Measurements from ENCODE around the gene CD84.
"Not testable (repeated sequence)": the region's sequence is repeated elsewhere in the genome, so short reads cannot be mapped to it uniquely, and the experiment has no call there.

CD84 gene

GRCh38 chr1:160608514-160608913 lies 29.2 kb upstream of the CD84 start:
- no peak for DNase-seq

- DNase-seq = no peak
Observed at GRCh38 chr1:160608057-160608456, 28.8 kb upstream of the CD84 start.

- DNase-seq = no peak
Observed at GRCh38 chr1:160607672-160608032, 28.4 kb upstream of the CD84 start.

GRCh38 chr1:160607011-160607671 lies 27.8 kb upstream of the CD84 start:
- peak; percentile 45 for DNase-seq

- no peak for DNase-seq
Observed at GRCh38 chr1:160606611-160607010, 27.3 kb upstream of the CD84 start.

- no peak for DNase-seq
Observed at GRCh38 chr1:160605792-160606479, 26.6 kb upstream of the CD84 start.

GRCh38 chr1:160605205-160605604 lies 25.9 kb upstream of the CD84 start:
- DNase-seq = no peak

- no peak for DNase-seq
Observed at GRCh38 chr1:160597705-160598104, 18.4 kb upstream of the CD84 start.

GRCh38 chr1:160597051-160597450 lies 17.8 kb upstream of the CD84 start:
- no peak for DNase-seq

GRCh38 chr1:160590488-160590887 lies 11.2 kb upstream of the CD84 start:
- DNase-seq = no peak

- DNase-seq = no peak
Observed at GRCh38 chr1:160588468-160588867, 9.2 kb upstream of the CD84 start.

GRCh38 chr1:160584784-160585183 lies 5.5 kb upstream of the CD84 start:
- DNase-seq = no peak

- not testable (repeated sequence) for DNase-seq
Observed at GRCh38 chr1:160582976-160583375, 3.7 kb upstream of the CD84 start.

- no peak for DNase-seq
Observed at GRCh38 chr1:160581961-160582360, 2.7 kb upstream of the CD84 start.

- no peak for DNase-seq
Observed at GRCh38 chr1:160580221-160580812, 1.0 kb upstream of the CD84 start.

- no peak for DNase-seq
Observed at GRCh38 chr1:160578525-160579191, 638 bp downstream of the CD84 start.

- DNase-seq = no peak
Observed at GRCh38 chr1:160578175-160578524, 1.1 kb downstream of the CD84 start.

- no peak for DNase-seq
Observed at GRCh38 chr1:160577671-160578070, 1.6 kb downstream of the CD84 start.

GRCh38 chr1:160576884-160577283 lies 2.4 kb downstream of the CD84 start:
- no peak for DNase-seq

GRCh38 chr1:160576390-160576789 lies 2.9 kb downstream of the CD84 start:
- DNase-seq = peak; percentile 24

GRCh38 chr1:160575112-160575664 lies 4.1 kb downstream of the CD84 start:
- DNase-seq = no peak

- DNase-seq = no peak
Observed at GRCh38 chr1:160570840-160571239, 8.5 kb downstream of the CD84 start.

- DNase-seq = no peak
Observed at GRCh38 chr1:160569806-160570205, 9.5 kb downstream of the CD84 start.

Measured in activated CD4-positive, alpha-beta T cell treated with anti-CD3 and anti-CD28 coated beads, Interleukin-2, amount 50 U/mL, for 1 hour (primary cell).